Endothelial cell (in vitro differentiated cells): ENCODE measurements around the gene PRDM2. TPM values are rescaled to one million over a fixed set of nuclear protein-coding genes. Genes with fewer than 3 reads are reported as not detected.

ENCODE experiments used
- DNase-seq: peaks from one replicate; pipeline ENCODE4 v3.0.0; 2021; ENCODE audit warnings: low spot score
- H3K27ac Mint-ChIP-seq: one replicate; pipeline ENCODE4 v1.8.0; 2021; ENCODE audit warnings: mixed read lengths, inconsistent platforms; ENCODE audit not compliant: unreplicated experiment
- H3K27me3 Mint-ChIP-seq: one replicate; pipeline ENCODE4 v1.8.0; 2021; ENCODE audit warnings: mild to moderate bottlenecking, moderate library complexity, mixed read lengths, inconsistent platforms; ENCODE audit not compliant: unreplicated experiment
- H3K36me3 Mint-ChIP-seq: one replicate; pipeline ENCODE4 v1.8.0; 2021; ENCODE audit warnings: mild to moderate bottlenecking, low read depth, mixed read lengths, inconsistent platforms; ENCODE audit not compliant: unreplicated experiment
- H3K4me1 Mint-ChIP-seq: one replicate; pipeline ENCODE4 v1.8.0; 2021; ENCODE audit warnings: mild to moderate bottlenecking, mixed read lengths, inconsistent platforms; ENCODE audit not compliant: unreplicated experiment
- H3K4me3 Mint-ChIP-seq: one replicate; pipeline ENCODE4 v1.8.0; 2021; ENCODE audit warnings: mild to moderate bottlenecking, mixed read lengths, inconsistent platforms; ENCODE audit not compliant: unreplicated experiment
- H3K9me3 Mint-ChIP-seq: one replicate; pipeline ENCODE4 v1.8.0; 2021; ENCODE audit warnings: mixed read lengths, inconsistent platforms; ENCODE audit not compliant: unreplicated experiment
- total RNA-seq: library from RNA; stranded (reverse); fragmentation: NEBNext Ultra II Directional; extraction: Animal tissue kit (Norgen Biotek cat#: 25700); gene quantifications from one replicate; pipeline ENCODE4 v1.2.1, GENCODE V29; 2021; ENCODE audit not compliant: unreplicated experiment
- TF ChIP-seq, protein P1 (sequence below): fragments of 200-600 bp; sonication (generic); IDR thresholded peaks from one replicate; pipeline ENCODE4 v1.5.0; 2021; ENCODE audit warnings: antibody characterized with exemption; ENCODE audit not compliant: unreplicated experiment

PRDM2 gene
- total RNA-seq, 1 donor from 2014 or later, result 49.7 TPM

- Mint-ChIP-seq H3K4me3 (no peak overlapping the region), H3K36me3 (no peaks in the 10 kb centered on the region), H3K27me3 (peaks cover 2% of the 10 kb centered on the region), H3K9me3 (no peaks in the 10 kb centered on the region), H3K27ac (no peak overlapping the region), H3K4me1 (peaks cover 10% of the 10 kb centered on the region)
- TF ChIP-seq, protein P1, sequence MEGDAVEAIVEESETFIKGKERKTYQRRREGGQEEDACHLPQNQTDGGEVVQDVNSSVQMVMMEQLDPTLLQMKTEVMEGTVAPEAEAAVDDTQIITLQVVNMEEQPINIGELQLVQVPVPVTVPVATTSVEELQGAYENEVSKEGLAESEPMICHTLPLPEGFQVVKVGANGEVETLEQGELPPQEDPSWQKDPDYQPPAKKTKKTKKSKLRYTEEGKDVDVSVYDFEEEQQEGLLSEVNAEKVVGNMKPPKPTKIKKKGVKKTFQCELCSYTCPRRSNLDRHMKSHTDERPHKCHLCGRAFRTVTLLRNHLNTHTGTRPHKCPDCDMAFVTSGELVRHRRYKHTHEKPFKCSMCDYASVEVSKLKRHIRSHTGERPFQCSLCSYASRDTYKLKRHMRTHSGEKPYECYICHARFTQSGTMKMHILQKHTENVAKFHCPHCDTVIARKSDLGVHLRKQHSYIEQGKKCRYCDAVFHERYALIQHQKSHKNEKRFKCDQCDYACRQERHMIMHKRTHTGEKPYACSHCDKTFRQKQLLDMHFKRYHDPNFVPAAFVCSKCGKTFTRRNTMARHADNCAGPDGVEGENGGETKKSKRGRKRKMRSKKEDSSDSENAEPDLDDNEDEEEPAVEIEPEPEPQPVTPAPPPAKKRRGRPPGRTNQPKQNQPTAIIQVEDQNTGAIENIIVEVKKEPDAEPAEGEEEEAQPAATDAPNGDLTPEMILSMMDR, result no peak
- DNase-seq, result no peak
These were observed 171.4 kb downstream of the PRDM2 start for GRCh38 chr1:13871413-13871812.

DNA sequence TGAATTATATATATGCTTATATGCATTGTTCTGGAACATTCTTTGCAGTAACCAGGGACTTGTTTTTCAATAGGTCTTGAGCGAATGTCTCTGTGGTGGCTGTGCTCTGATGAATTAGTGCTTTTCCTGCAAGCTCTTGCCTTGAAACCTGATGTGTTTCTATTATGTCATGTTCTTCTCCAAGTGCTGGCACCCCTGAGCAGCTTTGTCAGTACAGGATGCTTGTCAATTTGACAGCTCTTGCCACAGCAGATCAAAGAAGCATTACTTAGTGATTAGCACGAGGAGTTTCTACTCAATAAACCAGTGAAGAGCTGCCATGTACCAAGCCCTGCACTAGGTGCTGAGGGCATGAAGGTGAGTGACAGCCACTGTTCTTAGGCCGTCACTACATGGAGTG is 171.9 kb downstream of the PRDM2 start:
- Mint-ChIP-seq H3K4me1 (peaks cover 10% of the 10 kb centered on the region), H3K27me3 (peaks cover 4% of the 10 kb centered on the region), H3K27ac (no peak overlapping the region), H3K4me3 (no peak overlapping the region), H3K36me3 (no peaks in the 10 kb centered on the region), H3K9me3 (no peaks in the 10 kb centered on the region)
- no peak for DNase-seq
- TF ChIP-seq, protein P1, result no peak

- Mint-ChIP-seq H3K4me1 (peaks cover 10% of the 10 kb centered on the region), H3K9me3 (no peaks in the 10 kb centered on the region), H3K4me3 (no peak overlapping the region), H3K27me3 (peaks cover 4% of the 10 kb centered on the region), H3K27ac (no peak overlapping the region), H3K36me3 (no peaks in the 10 kb centered on the region)
- DNase-seq, result no peak
- TF ChIP-seq, protein P1, result no peak
These were observed 173.0 kb downstream of the PRDM2 start for GRCh38 chr1:13873032-13873431.

Other genes starting within 250 kb of the PRDM2 start
- not detected for gene LRRC38, start 186.2 kb upstream of the PRDM2 start, total RNA-seq
- gene PDPN, start 116.4 kb upstream of the PRDM2 start, total RNA-seq, result 4.3 TPM